HepG2 (cell line): ENCODE results near the gene TMCO4.

Experiments
- FOXO4 ChIP-seq: sonication (generic); formaldehyde crosslinking; conservative IDR thresholded peaks from 2 replicates; pipeline ENCODE4 v1.8.1; 2023; ENCODE audit warnings: missing genetic modification reagents
- MBD4 ChIP-seq: IDR thresholded peaks from 2 replicates; pipeline ENCODE4 v1.6.1; 2012; ENCODE audit warnings: low read length, inconsistent platforms, borderline replicate concordance
- MLLT10 ChIP-seq: sonication (generic); formaldehyde crosslinking; IDR thresholded peaks from 2 replicates; pipeline ENCODE4 v1.4.0; 2020; ENCODE audit warnings: missing genetic modification reagents
- NR2C2 ChIP-seq: sonication (generic); formaldehyde crosslinking; IDR thresholded peaks from 2 replicates; pipeline ENCODE4 v1.4.0; 2020; ENCODE audit warnings: missing genetic modification reagents, mild to moderate bottlenecking, moderate library complexity, borderline replicate concordance
- POLR2A ChIP-seq, 2 experiments: IDR thresholded peaks; 2 replicates each; pipeline ENCODE4 v1.6.1; 2011; ENCODE audit warnings: low read depth in 2 of 2, low read length in 2 of 2, mild to moderate bottlenecking in 1 of 2, moderate library complexity in 1 of 2; ENCODE audit not compliant: insufficient read depth in 1 of 2
- ZBTB1 ChIP-seq: sonication (generic); formaldehyde crosslinking; IDR thresholded peaks from 2 replicates; pipeline ENCODE4 v1.4.0; 2020; ENCODE audit warnings: missing genetic modification reagents, borderline replicate concordance
- ZBTB33 ChIP-seq: sonication (generic); formaldehyde crosslinking; IDR thresholded peaks from 2 replicates; pipeline ENCODE4 v1.4.0; 2020; ENCODE audit warnings: missing genetic modification reagents
- ZNF496 ChIP-seq: sonication (generic); formaldehyde crosslinking; IDR thresholded peaks from 2 replicates; pipeline ENCODE4 v1.8.1; 2023; ENCODE audit warnings: mild to moderate bottlenecking, moderate library complexity, missing genetic modification reagents; ENCODE audit not compliant: insufficient replicate concordance
- ZNF670 ChIP-seq: sonication (generic); formaldehyde crosslinking; IDR thresholded peaks from 2 replicates; pipeline ENCODE4 v1.8.0; 2022; ENCODE audit warnings: mild to moderate bottlenecking, missing genetic modification reagents, borderline replicate concordance

GRCh38 chr1:19845555-19845954, 45.8 kb upstream of the TMCO4 start:
- TF ChIP-seq MBD4 (no peak), ZNF670 (CRISPR knock-in tag) (no peak), POLR2A (IDR thresholded peaks at IDR 0.05; ENCODE audit: insufficient read depth in 1 of 2, low read depth in 2 of 2, low read length in 2 of 2) (no peak), ZBTB33 (no peak), ZNF496 (CRISPR knock-in tag) (no peak), NR2C2 (no peak), ZBTB1 (CRISPR knock-in tag) (no peak), MLLT10 (CRISPR knock-in tag) (no peak), FOXO4 (no peak)
